ENCODE results near the gene FNDC10. TPM values are rescaled to one million over a fixed set of nuclear protein-coding genes. Genes with fewer than 3 reads are reported as not detected.

FNDC10 gene
- total RNA-seq, 2 donors from 2014 or later = 1.3 to 2.5 TPM

DNA sequence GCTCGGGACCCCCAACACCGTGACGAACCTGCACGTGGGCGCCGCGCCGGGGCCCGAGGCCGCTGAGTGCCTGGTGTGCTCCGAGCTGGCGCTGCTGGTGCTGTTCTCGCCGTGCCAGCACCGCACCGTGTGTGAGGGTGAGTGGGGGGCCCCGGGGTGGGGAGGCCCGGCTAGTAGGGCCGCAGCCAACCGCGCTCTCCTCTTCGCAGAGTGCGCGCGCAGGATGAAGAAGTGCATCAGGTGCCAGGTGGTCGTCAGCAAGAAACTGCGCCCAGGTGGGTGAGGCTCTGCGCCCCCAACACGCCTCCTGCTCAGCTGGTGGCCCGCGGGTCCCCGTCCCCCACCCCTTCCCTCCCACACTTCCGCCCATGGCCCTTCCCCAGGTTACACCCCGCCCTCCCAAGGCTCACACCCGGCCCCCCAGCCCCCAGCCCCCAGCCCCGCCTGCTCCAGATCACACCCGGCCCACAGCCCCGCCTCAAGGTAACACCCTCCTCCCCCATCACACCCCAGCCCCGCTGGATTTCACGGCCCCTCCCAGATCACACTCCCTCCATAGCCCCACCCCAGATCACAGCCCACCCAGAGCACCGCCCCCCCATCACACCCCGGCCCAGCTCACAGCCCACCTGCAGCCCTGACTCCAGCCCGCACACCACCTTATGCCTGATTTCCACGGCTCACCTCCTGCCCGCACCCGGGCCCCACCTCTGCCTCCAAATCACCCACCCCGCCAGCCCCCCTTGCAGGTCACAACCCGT, 29.7 kb upstream of the FNDC10 start:
- intact Hi-C loops (cut with DNase I) = no loop called here
- ATAC-seq (peak in 1 of 2 donors; percentile 2), DNase-seq (peak; percentile 35)

DNA sequence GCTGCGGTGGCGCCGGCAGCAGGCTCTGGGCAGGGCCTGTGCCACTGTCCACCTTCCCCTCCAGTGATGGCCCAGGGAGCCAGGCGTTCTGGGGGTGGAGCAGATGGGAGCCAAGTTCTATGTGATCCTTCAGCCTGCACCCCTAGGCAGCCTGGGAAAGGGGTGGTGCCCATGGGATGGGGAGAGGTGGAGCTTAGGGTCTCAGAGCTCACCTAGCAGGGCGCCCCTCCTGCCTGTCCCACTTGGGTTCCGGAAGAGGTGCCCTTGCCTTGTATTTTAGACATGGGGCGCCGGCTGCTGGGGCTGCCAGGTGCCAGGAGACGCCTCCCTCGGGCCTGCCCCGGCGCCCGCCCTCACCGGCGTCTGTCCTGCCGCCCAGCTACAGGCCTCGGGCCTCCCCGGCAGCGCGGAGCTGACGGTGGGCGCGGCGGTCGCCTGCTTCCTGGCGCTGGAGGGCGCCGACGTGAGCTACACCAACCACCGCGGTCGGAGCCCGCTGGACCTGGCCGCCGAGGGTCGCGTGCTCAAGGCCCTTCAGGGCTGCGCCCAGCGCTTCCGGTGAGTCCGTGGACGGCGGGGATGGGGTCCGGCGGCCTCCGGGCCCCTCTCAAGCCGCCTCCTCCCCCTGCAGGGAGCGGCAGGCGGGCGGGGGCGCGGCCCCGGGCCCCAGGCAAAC, 29.0 kb upstream of the FNDC10 start:
- intact Hi-C loops (cut with DNase I) = no loop called here
- ATAC-seq (no peak), DNase-seq (no peak)

DNA sequence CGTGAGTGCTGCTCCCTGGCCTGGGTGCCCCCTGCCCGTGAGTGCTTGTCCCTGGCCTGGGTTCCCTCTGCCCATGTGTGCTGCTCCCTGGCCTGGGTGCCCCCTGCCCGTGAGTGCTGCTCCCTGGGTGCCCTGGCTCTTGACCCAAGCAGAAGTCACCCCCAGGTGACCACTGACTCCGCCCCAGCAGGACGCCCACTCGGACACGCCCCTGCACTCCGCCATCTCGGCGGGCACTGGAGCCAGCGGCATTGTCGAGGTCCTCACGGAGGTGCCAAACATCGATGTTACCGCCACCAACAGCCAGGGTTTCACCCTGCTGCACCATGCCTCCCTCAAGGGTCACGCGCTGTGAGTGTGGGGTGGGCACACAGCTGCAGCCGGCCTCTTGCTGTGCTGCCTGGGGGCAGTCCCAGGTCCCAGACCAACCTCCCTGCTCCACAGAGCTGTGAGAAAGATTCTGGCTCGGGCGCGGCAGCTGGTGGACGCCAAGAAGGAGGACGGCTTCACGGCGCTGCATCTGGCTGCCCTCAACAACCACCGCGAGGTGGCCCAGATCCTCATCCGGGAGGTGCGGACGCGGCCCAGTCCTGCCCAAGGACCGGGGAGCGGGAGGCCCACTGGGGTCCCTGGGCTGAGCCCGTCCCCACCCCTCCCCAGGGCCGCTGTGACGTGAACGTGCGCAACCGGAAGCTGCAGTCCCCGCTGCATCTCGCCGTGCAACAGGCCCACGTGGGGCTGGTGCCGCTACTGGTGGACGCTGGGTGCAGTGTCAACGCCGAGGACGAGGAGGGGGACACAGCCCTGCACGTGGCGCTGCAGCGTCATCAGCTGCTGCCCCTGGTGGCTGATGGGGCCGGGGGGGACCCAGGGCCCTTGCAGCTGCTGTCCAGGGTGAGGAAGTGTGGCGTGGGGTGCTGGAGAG, 28.2 kb upstream of the FNDC10 start:
- ATAC-seq (no peak), DNase-seq (no peak)
- intact Hi-C loops (cut with DNase I) = no loop called here

DNA sequence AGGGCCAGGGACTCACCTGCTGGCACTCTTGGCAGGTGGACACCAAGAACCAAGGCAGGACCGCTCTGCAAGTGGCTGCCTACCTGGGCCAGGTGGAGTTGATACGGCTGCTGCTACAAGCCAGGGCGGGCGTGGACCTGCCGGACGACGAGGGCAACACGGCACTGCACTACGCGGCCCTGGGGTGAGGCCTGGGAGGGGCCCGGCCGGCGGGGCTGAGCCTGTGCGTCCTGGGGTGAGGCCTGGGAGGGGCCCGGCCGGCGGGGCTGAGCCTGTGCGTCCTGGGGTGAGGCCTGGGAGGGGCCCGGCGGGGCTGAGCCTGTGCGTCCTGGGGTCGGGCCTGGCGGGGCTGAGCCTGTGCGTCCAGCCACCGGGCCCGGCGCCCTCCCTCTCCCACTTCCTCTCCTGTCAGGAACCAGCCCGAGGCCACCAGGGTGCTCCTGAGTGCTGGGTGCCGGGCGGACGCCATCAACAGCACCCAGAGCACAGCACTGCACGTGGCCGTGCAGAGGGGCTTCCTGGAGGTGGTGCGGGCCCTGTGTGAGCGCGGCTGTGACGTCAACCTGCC, 27.4 kb upstream of the FNDC10 start:
- intact Hi-C loops (cut with DNase I) = no loop called here
- DNase-seq = no peak
- ATAC-seq = no peak

DNA sequence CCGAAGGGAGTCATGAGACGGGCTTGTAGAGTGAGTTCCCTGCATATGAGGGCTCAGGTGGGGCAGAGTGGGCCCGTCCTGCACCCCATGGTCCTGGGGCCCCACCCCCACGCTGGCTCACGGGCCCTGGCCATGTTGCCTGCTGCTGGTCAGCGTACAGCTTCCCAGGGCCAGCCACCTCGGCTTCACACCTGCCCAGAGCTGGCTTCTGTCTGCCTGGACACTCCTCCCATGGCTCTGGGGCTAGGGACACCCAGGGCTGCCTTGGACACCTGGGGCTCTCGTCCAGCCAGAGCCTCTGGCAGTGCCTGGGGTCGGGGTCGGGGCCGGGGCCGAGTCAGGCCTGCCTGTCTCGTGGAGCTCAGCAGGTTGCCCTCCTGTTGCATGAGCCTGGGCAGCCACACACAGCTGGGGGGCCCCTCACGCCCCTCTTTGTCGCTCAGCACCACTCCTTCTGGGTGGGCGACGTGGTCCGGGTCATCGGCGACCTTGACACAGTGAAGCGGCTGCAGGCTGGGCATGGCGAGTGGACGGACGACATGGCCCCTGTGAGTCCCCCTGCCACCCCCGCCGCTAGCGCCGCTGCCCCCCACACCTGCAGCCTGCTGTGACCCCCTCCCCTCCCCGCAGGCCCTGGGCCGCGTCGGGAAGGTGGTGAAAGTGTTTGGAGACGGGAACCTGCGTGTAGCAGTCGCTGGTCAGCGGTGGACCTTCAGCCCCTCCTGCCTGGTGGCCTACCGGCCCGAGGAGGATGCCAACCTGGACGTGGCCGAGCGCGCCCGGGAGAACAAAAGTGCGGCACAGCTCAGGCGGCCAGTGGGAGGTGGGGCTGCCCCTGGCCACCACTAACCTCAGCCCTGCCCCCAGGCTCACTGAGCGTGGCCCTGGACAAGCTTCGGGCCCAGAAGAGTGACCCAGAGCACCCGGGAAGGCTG, 26.5 kb upstream of the FNDC10 start:
- intact Hi-C loops (cut with DNase I) = no loop called here
- DNase-seq (no peak), ATAC-seq (no peak)

DNA sequence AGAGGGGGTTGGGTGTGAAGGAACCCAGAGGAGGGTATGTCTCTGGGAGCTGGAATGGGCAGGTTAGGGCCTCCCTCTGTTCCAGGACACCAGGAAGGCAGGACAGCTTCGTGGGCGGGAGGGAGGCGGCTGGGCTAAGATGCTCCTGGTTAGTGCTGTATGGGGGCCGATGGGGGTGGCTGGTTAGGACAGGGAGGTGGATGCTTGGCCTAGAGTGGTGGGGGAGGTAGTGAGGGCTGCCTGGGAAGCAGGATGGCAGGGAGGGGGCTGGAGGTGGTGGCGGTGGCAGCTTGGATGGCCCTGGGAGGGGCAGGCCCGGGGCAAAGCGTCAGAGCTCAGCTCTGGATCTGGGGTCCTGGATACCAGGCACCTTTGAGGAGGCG, 25.9 kb upstream of the FNDC10 start:
- ATAC-seq = no peak
- intact Hi-C loops (cut with DNase I) = no loop called here
- DNase-seq = no peak

DNA sequence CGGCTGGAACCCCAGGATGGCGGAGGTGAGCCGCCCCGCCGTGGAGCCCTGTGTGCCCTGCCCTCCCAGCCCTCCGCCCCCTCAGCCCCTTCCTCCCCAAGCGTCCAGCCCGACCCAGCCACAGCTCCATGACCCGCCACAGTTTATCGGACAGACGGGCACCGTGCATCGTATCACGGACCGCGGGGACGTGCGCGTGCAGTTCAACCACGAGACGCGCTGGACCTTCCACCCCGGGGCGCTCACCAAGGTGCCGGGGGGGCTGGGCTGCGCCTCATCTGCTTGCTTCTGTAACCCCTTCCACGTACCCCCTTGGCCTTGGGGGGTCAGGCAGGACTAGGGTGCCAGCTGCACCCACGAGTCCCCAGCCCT, 25.5 kb upstream of the FNDC10 start:
- ATAC-seq = no peak
- intact Hi-C loops (cut with DNase I) = no loop called here
- DNase-seq = no peak

DNA sequence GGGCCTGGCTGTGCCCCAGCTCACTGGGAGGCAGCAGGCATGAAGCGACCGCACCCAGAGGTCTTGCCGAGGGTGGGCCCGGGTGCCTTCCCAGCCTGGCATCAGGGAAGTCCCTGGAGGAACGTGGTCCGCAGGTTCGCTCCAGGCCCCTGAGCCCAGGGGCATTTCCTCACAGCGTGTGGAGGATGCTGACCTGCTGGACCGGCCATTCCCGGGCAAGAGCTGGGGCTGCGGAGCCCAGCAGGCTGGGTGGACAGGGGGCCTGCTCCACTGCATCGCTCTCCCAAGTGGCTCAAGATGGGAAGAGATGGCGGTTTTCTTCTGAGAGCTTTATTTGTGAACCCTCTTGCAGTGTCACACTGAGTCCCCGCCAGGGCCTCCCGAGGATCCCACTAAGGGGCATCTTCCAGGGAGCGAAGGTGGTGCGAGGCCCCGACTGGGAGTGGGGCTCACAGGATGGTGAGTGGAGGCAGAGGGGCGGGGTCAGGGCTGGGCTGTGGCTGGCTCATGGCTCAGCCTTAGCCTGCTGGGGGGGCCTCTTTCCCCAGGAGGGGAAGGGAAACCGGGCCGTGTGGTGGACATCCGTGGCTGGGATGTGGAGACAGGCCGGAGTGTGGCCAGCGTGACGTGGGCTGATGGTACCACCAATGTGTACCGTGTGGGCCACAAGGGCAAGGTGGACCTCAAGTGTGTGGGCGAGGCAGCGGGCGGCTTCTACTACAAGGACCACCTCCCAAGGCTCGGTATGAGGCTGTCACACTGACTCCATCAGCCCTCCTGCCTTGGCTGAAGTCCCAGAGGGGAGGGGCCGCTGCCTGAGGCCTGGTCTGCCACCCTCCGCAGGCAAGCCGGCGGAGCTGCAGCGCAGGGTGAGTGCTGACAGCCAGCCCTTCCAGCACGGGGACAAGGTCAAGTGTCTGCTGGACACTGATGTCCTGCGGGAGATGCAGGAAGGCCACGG, 24.8 kb upstream of the FNDC10 start:
- peak; percentile 65 for DNase-seq
- peak; percentile 32 to 63 for ATAC-seq
- intact Hi-C loops (cut with DNase I) = no loop called here

DNA sequence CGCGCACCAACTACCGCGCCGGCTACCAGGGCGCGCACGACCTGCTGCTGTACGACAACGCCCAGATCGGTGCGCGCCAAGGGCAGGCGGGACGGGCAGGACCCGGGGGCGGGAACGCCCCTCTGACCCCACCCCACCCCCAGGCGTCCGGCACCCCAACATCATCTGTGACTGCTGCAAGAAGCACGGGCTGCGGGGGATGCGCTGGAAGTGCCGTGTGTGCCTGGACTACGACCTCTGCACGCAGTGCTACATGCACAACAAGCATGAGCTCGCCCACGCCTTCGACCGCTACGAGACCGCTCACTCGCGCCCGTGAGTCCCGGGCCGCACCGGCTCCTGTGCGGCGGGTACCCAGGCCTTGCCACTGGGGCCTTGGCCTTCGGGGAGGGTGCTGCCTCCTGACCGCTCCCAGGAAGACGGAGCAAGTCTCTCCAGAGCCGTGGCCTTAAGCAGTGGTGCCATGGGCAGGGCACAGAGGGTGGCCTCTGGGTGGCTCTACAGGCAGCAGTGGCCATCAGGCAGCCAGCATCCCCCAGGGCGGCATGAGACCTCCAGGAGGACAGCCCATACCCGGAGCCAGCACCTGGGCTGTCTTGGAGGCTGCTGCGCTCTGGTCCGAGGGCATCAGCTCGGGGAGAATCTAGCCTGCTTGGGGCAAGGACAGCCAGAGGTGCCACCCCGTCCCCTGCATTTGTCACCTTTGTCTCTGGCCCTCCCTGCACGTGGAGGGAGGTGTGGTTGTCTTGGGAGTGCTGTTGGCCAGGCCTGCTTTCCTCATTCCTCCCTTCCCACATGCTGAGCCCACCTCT, 23.9 kb upstream of the FNDC10 start:
- ATAC-seq (no peak), DNase-seq (no peak)
- intact Hi-C loops (cut with DNase I) = no loop called here

DNA sequence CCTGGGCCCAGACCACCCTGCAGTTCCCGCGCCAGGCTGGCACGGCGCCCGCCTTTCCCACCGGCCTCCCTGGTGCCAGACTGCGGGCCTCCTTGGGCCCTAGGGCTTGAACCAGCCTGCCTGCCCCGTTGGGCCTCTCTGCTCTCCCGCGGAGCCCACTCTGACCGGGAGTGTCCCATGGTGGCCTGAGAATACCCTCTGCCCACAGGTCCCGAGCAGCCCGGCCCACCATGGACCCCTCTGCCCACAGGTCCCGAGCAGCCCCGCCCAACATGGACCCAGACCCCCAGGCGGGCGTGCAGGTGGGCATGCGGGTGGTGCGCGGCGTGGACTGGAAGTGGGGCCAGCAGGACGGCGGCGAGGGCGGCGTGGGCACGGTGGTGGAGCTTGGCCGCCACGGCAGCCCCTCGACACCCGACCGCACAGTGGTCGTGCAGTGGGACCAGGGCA, 23.3 kb upstream of the FNDC10 start:
- ATAC-seq (no peak), DNase-seq (no peak)
- intact Hi-C loops (cut with DNase I) = no loop called here

DNA sequence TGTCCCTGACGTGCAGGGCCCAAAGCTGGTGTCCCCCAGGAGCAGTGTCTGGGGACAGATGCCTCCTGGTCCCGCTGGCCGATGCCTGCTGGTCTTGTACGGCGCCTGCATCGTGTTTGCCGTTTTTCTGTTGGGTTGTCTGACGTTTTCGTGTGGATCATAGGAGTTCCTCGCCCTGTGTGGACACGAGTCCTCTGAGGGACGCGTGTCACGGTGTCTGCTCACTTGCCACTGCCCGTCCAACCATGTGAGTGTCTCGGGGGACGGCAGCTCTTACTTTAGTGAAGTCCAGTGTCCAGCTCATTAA, 22.8 kb upstream of the FNDC10 start:
- ATAC-seq (no peak), DNase-seq (no peak)
- intact Hi-C loops (cut with DNase I) = no loop called here

DNA sequence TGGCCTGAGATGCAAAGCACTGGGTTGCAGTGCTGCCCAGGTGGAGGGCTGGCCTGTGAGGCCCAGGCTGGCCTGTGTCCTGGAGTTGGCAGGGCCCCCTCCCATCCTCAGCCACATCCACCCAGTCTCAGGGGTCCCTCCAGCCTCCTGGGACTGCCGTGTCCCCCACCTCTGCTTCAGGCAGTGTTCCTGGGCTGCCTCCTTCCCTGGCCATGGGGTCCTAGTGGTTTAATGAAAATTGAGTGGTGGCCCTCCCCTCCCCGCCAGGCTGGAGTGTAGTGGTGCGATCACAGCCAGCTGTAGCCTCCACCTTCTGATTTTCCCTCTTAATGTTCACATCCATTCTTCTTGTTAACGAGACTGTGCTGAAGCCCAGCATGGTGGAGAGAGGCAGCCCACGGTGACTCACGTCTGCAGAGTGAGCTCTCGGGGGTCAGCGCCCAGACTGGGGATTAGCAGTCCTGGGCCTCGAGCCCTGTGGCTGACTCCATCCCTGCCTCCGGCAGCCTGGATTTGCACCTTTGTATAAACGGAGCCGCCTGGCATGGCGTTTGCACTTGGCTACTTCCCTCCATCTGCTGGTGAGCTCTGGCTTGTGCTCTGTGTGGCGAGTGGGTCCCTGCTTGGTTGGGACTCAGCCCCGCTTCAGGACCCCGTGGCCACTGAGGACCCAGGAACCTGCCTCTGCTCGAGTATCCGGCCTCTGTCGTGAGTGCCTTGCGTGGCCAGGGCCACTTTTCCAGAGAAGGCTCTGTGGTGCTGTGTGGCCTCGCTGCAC, 22.3 kb upstream of the FNDC10 start:
- ATAC-seq = no peak
- DNase-seq = no peak
- intact Hi-C loops (cut with DNase I) = no loop called here

DNA sequence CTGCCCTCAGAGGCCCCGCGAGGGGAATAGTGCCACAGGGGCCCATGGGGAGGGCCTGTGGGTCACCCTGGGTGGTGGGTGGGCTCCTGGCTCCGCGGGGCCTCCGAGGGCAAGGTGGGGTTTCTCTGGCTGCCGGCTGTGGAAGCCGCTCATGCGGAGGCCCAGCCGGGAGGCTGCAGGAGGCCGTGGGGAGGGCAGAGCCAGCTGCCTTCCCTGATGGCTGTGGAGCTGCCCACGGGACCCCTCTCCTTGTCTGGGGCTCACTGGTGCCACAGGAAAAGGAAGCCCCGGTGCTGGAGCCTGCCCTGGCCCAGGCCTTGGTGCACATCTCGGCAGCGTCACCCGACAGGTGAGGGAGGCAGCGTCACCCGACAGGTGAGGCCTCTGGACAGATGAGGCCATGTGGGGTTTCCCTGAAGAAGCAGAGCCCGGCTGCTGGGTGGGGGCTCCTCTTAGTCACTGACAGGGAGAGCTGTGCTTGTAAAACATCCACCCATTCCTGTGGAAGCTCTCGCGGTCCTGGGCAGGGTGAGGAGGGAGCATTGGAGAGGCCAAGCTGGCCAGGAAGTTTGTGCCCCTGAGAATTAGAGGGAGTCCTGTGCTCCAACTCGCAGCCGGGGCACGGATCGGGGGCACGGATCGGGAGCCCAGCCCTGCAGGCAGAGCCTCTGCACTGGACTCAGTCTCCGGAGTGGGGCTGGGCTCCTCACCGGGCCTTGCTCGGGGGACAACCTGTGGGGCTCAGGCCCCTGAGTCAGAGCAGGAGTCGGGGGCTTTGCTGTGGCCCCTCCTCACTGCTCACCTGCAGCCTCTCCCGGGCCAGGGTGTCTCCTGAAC, 21.5 kb upstream of the FNDC10 start:
- ATAC-seq = no peak
- no peak for DNase-seq
- intact Hi-C loops (cut with DNase I) = no loop called here

DNA sequence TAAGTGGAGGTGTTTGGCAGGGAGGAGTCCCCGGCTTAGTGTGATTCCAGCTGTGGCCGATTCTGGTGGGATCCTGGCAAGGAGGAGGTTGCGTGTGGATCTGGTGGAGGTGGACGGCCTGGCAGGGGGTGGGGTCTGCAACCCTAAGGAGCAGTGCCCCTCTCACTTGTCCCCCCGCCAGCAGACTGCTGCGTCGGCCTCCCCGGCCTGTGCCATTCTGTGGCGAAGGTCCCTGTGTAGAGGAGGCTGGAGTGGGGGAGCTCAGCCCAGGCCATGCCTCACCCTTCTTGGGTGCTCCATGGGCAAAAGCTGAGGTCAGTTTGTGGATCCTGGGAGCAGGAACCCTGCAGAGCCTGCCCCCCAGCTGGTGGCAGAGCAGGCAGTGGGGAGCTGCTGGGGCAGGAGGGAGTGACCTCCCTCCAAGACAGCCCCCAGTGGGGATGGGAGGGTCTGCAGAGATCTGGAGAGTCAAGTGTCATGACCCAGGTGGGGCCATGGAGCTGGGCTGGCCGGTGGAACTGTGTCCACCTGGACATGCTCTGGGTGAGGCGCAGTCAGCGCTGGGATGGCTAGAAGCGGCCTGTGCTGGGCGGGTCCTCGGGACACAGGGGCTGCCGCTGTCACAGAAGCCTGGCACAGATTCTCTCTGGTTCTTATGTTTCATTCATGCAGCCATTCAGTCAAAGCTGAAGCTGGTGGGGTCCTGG, 20.7 kb upstream of the FNDC10 start:
- ATAC-seq = no peak
- no peak for DNase-seq
- intact Hi-C loops (cut with DNase I) = no loop called here

DNA sequence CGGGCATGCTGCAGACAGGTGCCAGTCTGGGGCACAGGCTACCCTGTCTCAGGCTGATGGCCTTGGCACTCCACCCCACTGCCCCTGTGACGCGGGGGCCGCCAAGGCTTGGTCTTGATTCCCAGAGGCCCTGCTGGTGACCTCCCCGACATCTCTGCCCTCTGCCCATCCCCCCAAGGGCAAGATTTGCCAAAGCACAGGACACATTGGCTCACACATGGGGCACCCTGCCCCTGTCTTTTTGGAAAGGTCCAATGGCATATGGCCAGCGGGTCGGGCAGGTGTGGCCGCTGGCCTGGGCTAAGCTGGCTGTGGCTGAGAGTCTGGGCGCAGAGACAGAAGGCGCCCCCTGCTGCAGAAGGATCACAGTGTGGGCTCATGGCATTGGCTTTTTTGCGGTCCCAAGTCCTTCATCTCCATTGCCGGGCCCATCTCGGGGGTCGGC, 20.0 kb upstream of the FNDC10 start:
- intact Hi-C loops (cut with DNase I) = no loop called here
- ATAC-seq (no peak), DNase-seq (peak; percentile 30)

Measured in left cardiac atrium (tissue), 4 donors.